Measurements from ENCODE around the gene FGF4. TPM values are rescaled to one million over a fixed set of nuclear protein-coding genes. Genes with fewer than 3 reads are reported as not detected.

FGF4 gene
- total RNA-seq, 1 donor from 2014 or later, result 0.37 TPM

DNA sequence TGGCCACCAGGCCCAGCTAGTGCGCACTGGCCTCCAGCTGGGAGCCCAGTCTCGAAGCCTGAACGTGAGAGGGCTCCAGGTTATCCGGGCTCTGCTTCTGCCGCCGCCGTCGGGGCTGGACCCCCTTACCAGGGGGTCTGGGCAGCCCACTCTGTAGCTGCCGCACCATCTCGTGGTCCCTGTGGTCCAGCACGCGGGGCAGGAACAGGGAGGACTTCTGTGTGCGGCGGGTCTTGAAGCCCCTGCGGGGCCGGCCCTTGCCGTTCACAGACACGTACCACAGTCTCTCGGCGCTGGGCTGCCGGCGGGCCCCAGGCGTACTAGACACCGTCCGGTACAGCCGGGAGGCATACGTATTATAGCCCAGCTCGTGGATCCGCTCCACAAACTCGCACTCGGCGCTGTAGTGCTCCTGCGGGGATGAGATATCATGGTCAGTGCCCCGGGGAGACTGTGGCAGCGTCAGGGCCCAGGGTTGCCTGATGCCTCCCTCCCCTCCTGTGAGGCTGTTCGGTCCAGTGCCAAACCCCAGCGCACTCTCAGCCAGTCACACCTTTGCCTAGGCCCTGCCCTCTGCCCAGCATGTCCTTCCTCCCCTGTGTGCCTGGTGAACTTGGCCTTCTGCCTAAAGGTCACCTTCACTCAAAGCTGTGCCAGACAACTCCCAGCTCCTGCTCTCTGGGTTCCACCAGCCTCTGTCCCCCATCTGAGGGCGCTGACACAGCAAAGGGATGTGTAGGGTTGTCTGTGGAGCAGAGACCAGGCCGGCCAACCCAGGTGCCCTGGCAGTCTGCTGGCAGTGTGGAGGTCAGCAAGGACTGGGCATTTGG, 35.4 kb upstream of the FGF4 start:
- no peak for DNase-seq
- H3K27ac Mint-ChIP-seq (ENCODE audit: unreplicated experiment), result no peak overlapping the region
- H3K4me3 Mint-ChIP-seq (ENCODE audit: unreplicated experiment), result no peak overlapping the region
- peaks cover 17% of the 10 kb centered on the region for H3K27me3 Mint-ChIP-seq (ENCODE audit: unreplicated experiment)
- TF ChIP-seq, protein P1, sequence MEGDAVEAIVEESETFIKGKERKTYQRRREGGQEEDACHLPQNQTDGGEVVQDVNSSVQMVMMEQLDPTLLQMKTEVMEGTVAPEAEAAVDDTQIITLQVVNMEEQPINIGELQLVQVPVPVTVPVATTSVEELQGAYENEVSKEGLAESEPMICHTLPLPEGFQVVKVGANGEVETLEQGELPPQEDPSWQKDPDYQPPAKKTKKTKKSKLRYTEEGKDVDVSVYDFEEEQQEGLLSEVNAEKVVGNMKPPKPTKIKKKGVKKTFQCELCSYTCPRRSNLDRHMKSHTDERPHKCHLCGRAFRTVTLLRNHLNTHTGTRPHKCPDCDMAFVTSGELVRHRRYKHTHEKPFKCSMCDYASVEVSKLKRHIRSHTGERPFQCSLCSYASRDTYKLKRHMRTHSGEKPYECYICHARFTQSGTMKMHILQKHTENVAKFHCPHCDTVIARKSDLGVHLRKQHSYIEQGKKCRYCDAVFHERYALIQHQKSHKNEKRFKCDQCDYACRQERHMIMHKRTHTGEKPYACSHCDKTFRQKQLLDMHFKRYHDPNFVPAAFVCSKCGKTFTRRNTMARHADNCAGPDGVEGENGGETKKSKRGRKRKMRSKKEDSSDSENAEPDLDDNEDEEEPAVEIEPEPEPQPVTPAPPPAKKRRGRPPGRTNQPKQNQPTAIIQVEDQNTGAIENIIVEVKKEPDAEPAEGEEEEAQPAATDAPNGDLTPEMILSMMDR (IDR thresholded peaks at IDR 0.05; ENCODE audit: partially characterized antibody, unreplicated experiment), result no peak
- peaks cover 6% of the 10 kb centered on the region for H3K36me3 Mint-ChIP-seq (ENCODE audit: unreplicated experiment)
- peaks cover 18% of the 10 kb centered on the region for H3K4me1 Mint-ChIP-seq (ENCODE audit: low read depth, unreplicated experiment)
- peaks cover 7% of the 10 kb centered on the region for H3K9me3 Mint-ChIP-seq (ENCODE audit: unreplicated experiment)

DNA sequence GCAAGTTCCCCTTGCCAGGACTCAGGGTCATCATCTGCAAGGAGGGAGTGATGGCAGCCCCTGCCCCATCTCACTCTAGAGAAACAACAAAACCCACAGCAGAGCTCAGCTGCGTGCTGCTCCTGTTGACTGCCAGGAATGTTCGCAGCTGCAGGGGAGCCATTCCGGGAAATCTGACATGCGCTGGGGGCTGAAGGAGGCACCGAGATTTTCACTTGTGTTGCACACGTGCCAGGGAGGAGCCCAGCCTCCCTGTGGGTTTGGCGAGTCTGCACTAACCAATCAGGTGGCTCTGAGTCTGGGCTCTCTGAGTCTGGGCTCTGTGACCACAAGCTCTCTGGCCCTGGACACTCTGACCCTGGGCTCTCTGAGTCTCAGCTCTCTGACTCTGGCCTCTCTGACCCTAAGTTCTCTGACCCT, 33.5 kb upstream of the FGF4 start:
- peaks cover 18% of the 10 kb centered on the region for H3K4me1 Mint-ChIP-seq (ENCODE audit: low read depth, unreplicated experiment)
- no peak for DNase-seq
- peaks cover 10% of the 10 kb centered on the region for H3K27me3 Mint-ChIP-seq (ENCODE audit: unreplicated experiment)
- no peak overlapping the region for H3K27ac Mint-ChIP-seq (ENCODE audit: unreplicated experiment)
- peaks cover under 1% of the 10 kb centered on the region for H3K36me3 Mint-ChIP-seq (ENCODE audit: unreplicated experiment)
- no peak overlapping the region for H3K4me3 Mint-ChIP-seq (ENCODE audit: unreplicated experiment)
- TF ChIP-seq, protein P1 (IDR thresholded peaks at IDR 0.05; ENCODE audit: partially characterized antibody, unreplicated experiment), result no peak
- H3K9me3 Mint-ChIP-seq (ENCODE audit: unreplicated experiment), result peaks cover 3% of the 10 kb centered on the region

DNA sequence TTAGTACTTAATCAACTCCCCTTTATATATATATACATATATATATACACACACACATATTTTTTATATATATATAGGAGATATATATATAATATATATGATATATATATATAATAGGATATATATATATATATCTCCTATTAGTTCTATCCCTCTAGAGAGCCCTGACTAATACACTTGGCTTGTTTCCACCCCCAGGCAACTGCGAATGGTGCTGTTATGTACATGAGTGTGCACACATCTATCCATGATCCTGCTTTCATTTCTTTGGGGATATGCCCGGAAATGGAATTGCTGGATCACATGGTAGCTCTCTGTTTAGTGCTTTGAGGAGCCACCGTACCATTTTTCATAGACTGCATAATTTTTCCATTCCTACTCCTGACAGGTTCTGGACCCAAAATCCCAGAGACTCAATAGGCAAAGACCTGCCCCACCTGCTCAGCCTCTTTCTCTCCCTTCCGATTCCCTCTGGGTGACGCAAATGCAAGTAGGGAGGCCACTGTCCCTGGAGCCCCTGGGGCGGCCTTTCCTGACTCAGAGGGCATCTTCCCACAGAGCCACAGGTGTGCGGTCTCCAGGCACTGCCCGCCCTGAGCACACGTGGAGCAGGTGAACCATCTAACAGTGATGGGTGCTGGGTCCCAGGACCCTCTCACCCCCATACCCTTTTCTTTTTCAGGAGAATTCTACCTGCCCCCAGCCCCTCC, 32.1 kb upstream of the FGF4 start:
- no peaks in the 10 kb centered on the region for H3K36me3 Mint-ChIP-seq (ENCODE audit: unreplicated experiment)
- TF ChIP-seq, protein P1 (IDR thresholded peaks at IDR 0.05; ENCODE audit: partially characterized antibody, unreplicated experiment), result no peak
- no peak overlapping the region for H3K4me3 Mint-ChIP-seq (ENCODE audit: unreplicated experiment)
- H3K27ac Mint-ChIP-seq (ENCODE audit: unreplicated experiment), result no peak overlapping the region
- H3K9me3 Mint-ChIP-seq (ENCODE audit: unreplicated experiment), result peaks cover 3% of the 10 kb centered on the region
- peaks cover 8% of the 10 kb centered on the region for H3K27me3 Mint-ChIP-seq (ENCODE audit: unreplicated experiment)
- DNase-seq, result no peak
- H3K4me1 Mint-ChIP-seq (ENCODE audit: low read depth, unreplicated experiment), result peaks cover 18% of the 10 kb centered on the region

DNA sequence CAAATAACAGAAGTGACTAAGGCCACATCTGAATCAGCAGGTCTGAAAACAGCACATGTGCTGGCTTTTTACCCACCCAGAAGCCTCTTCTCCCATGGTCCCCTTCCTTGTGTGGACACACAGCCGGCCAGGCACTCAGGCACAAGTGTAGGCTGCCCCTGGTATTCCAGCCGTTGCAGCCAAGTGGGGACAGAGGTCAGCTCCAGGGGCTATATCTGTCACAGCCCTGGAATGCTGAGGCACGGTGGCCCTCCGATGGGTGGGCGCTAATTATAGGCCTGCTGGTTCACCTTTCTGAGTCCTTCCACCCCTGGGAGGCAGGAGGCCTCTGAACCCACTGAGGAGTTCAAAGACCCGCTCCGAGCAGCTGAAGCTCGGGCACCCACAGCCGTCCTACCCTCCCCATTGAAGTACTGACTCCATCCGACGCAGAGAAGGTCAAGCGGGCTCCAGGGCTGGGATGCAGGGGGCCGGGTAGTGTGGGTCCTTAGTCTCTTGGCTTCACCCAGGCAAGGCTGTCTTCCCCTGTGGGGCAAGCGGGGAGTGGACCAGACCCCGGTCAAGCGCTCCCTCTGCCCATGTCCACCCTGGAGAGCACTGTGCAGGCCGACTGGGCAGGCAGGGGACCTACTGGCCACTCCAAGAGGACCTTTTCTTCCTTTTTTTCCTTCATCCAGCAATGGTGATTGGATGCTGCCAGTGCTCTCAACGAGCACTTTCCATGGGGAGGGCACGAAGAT, 29.8 kb upstream of the FGF4 start:
- peaks cover 9% of the 10 kb centered on the region for H3K27me3 Mint-ChIP-seq (ENCODE audit: unreplicated experiment)
- TF ChIP-seq, protein P1 (IDR thresholded peaks at IDR 0.05; ENCODE audit: partially characterized antibody, unreplicated experiment), result no peak
- peaks cover 3% of the 10 kb centered on the region for H3K9me3 Mint-ChIP-seq (ENCODE audit: unreplicated experiment)
- no peak for DNase-seq
- H3K27ac Mint-ChIP-seq (ENCODE audit: unreplicated experiment), result no peak overlapping the region
- H3K36me3 Mint-ChIP-seq (ENCODE audit: unreplicated experiment), result no peaks in the 10 kb centered on the region
- H3K4me1 Mint-ChIP-seq (ENCODE audit: low read depth, unreplicated experiment), result peaks cover 12% of the 10 kb centered on the region
- H3K4me3 Mint-ChIP-seq (ENCODE audit: unreplicated experiment), result no peak overlapping the region

Measured in glutamatergic neuron (in vitro differentiated cells).